ENCODE data around the gene FLT4. TPM values are rescaled to one million over a fixed set of nuclear protein-coding genes. Genes with fewer than 3 reads are reported as not detected.

FLT4 gene
- total RNA-seq, 1 donor from 2014 or later: 203 TPM

DNA sequence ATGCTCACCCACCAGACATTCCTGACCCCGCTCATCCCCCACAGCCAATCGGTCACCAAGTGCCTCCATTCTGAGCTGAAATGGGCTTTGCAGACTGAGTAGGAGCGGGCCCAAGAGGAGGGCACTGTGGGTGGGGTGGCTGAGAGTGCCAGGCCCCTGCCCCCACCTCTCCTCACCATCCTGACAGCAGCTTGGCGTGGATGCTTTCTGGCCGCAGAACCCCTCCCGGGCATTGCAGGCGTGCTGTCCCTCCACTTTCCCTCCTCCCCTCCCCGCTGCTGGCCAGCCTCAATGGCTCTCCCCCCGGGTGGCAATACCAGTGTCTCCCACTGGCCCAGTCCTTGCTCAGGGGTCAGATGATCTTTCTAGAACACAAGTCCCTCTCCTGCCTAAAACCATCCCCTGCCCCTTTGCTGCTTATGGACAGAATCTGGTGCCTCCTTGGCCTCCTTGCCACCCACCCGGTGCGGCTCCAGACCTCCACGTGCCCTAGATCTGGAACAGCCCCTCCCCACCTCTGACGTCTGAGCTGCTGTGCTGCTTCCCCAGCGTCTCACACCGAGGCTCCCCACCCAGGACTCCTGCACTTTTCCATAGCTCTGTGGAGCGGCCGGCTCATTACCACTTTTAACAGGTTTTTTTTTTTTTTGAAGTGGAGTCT is 6.1 kb downstream of the FLT4 start:
- no peak for DNase-seq (ENCODE audit: extremely low read depth, low read depth, low spot score)

DNA sequence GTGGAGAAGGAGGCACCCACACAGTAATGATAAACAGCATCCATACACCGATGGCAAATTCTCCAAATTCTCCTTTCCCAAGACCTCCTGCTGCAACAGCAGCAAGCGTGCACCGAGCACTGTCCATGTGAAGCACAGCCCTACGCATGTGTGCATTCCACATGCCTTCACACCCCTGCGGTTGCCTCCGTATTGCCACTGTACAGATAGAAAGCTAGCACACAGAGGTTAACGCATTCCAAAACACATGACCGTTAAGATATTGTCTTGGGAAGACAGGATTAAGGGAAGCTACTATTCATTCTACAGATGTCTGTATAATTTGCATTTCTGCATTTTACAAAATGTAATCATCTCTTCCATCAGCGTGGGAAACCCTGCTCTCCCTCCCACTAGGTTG is 6.6 kb downstream of the FLT4 start:
- DNase-seq (ENCODE audit: extremely low read depth, low read depth, low spot score): no peak

DNA sequence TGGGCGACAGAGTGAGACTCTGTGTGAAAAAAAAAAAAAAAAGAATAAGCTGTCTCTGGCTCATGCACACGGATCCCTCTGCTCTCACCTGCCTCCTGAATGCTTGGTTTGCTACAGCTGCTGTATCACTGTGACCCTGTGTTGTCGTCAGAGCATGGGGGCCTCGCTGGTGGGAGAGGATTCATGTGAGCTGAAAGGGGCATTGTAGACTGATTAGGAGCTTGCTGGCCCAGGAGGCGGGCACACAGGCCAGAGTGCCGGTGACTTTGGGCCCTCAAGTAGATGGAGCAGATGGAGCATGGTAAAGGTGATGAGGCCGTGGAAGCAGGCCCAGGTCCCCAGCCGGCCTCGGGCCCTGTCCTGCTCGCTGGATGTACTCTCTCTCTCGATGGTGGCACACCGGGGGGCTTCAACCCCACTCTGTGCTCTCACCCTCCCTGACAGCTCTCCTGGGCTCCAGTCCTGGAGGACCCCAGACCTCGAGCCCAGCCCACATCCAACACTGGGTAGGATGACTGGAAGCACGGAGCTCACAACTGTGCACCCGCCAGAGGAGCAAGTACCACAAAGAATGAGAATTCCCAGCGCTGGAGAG is 7.1 kb downstream of the FLT4 start:
- DNase-seq (ENCODE audit: extremely low read depth, low read depth, low spot score): no peak

DNA sequence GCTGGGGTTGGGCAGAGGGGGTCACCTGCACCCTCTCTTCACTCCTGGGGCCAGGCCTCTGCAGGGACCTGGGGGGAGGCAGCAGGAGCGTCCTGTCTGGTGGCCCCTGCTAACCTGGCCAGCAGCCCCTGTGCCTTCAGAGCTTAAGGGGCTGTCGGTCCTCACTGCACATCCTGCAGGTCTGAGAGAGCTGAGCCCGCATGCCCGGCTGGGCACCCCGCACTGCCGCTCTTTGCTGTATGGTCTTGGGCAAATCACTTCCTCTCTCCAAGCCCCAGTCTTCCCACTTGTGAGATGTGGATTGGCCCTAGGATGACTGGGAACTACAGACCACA is 7.9 kb downstream of the FLT4 start:
- DNase-seq (ENCODE audit: extremely low read depth, low read depth, low spot score): no peak

DNA sequence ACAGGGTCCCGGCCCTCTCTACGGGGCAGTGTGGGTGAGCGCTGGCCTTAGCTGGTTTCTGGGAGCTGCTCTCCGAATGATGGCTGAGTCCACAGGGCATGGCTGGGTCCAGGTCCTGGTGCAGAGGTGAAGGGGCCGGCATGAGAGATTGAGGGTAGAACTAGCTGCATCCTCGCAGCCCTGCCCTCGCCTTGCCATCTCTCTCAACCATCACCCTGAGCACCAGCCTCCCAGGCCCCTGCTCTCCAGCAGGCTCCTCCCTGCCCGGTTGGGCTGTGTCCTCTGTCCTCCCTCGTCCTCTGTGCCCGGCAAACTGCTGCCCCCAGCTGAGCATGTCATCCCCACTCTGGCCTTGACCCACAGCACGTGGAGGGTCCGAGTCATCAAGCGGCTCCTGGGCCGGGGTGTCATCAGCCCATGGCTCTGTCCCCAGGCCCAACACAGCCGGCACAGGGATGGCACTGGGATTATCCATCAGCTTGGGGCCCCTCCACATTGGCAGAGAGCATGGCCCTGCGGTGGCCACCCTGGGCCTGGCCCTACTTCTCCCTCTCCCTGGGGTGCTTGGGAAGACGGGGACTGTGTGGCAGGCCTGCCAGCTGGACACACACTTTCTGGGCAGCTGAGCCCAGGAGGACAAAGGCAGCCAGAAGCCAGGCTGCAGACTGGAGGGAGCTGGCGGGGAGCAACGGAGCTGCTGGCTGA is 8.4 kb downstream of the FLT4 start:
- no peak for DNase-seq (ENCODE audit: extremely low read depth, low read depth, low spot score)

DNA sequence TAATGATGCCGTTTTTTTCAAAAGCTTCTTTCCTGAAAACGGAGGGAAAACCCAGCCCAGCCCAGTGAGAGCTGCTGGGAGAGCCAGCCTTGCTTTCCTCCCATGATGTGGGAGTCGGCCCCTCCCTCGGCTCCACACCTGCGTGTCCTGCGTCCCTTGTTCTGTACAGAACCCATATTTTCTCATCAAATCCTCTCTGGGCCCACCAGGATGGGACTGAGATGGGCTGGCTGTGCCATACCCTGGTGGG is 8.9 kb downstream of the FLT4 start:
- no peak for DNase-seq (ENCODE audit: extremely low read depth, low read depth, low spot score)

DNA sequence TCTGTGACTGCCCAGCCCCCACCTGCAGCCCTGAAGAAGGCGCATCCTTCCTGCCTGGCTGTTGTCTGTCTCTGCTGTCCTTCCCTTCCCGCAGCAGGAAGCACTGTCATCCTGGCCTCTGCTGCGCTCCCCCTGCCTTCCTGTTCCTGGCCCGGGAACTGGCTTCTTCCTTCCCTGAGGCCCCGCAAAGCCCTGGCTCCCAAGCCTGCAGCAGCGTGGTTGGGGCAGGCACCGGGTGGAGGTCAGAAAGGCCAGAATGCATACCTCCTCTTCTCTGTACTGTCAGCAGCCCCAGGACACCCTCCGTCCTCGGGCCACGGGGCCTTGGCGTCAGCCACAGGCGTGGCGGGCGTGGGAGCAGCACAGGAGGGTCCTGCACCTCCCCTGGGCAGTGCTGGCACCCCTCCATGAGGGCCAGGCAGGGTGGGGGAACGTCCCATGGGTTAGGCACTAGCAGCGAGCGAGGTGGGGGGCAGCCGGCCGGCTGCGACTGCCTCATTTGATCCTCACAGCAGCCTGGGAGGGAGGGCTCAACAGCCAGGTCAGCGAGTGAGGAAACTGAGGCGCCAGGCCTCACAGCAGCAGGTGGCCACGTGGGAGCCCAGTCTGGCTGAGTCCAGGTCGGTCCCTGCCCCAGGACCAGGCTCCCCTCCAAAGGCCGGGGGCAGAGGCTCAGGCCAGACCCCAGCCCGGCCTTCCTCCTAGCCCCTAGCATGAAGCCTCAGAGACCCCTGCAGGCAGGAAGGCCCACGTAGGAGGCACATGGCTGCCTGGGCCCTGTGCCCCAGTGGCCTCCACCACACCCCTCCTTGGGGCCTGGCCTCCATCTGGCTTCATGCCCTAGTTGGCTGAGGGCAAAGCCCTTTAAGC is 9.4 kb downstream of the FLT4 start:
- no peak for DNase-seq (ENCODE audit: extremely low read depth, low read depth, low spot score)

DNA sequence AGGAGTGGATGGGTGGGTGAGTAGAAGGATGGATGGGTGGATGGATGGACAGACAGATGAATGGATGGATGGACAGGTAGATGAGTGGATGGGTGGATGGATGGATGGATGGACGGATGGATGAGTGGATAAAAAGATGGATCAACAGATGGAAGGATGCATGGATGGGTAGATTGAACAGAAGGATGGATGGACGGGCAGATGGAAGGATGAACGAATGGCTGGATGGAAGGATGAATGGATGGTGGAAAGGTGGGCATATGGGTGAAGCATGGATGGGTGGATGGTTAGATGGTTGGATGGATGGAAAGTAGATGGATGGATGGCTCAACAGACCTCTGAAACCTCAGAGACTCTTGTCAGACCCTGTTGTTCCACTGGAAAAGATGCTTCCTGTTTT is 10.1 kb downstream of the FLT4 start:
- no peak for DNase-seq (ENCODE audit: extremely low read depth, low read depth, low spot score)

DNA sequence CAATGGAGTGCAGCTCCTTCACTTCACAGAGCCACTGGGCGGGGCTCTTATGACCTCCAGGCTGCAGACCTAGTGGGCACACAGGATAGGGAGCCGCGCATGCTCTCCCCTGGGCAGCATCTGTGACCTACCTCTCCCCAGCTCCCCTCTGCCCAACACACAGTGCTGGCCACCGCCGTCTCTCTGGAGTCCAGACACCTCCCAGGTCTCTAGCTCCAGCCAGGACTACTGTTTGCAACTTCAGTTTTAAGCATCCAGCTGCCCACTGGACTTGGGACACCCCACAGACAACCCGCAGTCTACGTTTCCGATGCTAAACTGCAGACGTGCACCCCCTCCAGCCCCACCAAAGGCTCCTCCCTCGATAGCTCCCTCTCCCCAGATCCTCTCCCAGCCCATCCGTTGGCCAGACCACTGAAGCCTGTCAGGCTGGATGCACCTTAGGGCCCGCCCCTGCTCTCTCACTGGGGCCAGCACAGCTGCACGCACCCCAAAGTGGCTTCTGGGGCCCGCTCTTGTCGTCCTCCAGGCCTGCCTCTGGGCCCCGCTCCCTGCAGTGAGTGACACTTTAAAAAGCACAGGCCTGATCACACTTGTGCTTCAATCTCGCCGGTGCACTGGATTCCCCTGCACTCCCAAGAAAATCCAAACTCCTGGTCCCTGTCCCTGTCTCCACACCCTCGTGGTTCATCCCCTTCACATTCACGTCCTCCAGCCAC is 11.3 kb downstream of the FLT4 start:
- no peak for DNase-seq (ENCODE audit: extremely low read depth, low read depth, low spot score)

DNA sequence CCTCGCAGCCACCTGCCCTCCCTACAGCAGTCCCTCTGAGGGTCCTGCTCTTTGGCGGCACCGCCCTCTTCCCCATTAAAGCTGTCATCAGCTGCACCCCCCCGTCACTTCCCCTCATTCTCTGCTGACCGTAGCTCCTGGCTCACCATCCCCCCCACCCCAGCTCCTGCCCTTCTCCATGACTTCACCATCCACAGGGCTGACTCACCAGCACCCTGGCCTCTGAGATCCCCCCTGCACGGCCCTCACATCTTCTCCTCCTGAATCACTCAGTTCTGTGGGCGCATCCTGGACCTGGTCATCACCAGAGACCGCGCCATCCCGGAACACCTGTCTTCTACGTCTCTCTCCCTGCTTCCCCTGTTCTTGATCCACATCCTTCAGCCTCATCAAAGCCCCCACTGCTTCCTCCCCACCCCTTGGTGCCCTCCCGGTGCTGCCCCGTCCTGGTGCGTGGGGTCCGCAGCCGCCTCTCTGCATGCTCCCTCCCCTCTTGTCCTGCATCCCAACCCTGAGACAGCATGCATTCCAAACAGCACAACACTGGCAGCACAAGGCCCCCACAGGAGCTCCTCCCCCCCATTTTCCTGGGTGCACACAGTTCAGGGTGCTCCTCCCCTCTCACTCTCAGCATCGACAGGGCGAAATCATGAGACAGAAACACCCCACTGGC is 12.9 kb downstream of the FLT4 start:
- DNase-seq (ENCODE audit: extremely low read depth, low read depth, low spot score): no peak

DNA sequence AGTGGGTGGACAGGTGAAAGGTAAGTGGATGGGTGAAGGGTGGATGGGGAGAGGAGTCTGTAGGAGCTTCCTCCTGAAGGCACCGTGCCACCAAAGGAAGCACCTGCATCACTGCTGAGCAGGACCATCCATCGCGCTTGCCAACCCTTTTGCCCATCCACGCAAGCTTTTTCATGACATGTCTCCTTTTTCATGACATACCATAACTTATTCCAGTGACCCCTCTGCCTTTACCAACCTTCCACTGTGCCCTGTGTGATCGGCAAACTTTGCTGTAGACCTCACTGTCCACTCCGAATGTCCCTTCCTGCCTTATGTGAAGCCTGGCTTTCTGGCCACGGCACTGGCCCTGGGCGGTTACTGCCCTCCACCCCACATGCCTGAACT is 13.4 kb downstream of the FLT4 start:
- no peak for DNase-seq (ENCODE audit: extremely low read depth, low read depth, low spot score)

DNA sequence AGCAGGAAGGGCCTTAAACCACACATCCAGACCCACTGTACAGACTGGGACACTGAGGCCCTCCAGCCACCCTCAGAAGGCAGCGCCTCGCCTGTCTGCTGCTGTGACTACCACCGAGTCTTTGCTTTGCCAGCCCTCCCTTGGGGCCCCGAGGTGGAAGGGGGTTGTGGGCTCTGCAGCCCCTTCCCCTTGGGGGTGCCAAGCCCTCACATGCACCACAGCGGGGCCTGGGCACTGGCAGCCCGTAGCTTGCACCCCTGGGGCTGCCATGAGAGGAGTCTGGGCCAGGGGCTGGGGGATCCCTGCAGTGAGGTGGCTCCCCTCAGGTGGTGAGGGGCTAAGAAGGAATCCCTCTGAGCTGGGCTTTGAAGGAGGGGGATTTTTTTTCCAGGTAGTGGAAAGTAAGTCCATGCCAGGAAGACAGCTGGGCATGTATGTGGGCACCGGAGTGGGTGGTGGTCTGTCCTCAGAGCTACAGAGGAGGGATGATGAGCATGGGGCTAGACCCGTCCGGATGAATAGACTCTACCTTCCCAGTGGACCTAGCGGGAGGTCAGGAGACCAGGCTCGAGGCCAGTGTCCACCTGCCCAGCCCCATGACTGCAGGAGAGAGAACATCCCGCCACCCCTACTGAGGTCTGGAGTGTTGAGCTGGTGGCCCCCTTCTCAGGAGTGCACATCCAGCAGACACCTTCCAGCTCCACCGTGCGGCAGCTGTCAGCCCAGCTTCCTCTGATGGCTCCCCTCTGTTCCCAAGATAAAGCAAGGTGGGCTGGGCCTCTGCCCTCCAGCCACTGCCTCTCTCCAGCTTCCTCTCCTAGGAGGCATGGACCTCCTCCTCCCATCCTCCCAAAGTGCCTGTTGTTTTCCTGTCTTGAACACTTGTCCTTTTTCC is 15.9 kb downstream of the FLT4 start:
- DNase-seq (ENCODE audit: extremely low read depth, low read depth, low spot score): no peak

DNA sequence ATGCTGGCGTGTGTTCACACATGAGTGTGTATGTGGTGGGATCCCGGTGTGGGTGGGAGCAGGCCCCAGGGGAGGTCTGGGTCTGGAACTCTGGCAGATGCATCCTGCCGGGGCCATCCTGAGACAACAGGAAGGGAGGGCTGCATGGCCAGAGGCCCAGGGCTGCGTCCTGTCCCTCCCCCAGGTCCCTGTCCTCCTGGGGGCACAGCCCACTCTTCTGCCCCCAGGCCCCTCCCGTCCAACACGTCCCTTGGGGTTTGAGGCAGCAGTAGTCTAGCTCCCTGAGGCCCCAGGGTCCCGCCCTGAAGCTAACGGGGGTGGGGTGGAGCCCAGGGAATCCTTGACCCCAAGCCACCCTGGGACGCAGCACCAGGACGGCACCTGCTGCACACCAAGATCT is 16.6 kb downstream of the FLT4 start:
- no peak for DNase-seq (ENCODE audit: extremely low read depth, low read depth, low spot score)

DNA sequence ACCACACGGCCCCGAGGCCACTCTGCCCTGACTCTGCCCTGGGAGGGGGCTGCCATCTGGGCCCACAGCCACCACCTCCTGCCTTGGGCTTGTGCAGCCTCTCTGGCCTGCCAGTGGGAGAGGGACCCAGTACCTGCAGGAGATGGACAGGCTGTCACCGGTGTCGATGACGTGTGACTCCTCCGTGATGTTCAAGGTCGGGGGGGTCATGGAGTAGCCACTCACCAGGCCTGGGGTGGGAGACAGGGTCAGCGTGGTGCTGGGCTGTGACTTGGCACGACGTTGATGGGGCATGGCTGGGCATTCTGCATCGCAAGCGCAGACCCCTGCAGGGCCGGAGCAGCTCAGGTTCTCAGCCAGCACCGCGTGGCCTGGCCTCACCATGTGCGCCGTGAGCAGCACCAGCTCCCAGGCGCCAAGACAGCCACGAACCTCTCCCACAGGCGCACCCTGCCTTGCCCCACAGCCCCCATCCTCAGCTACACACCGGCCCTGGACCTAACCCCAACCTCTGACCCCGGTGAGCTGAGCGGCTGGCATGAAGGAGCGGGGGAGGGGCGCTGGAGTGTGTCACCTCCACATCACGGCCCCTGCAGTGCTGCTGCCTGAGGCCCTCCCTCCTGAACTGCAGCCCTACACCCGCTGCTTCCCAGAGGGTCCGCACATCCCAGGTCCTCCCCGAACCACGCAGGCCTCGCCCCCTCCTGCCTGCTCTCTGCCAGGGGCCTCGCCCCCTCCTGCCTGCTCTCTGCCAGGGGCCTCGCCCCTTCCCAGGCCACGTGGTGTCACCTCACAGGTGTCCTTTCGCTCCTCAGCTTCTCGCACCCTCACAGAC is 17.6 kb downstream of the FLT4 start:
- no peak for DNase-seq (ENCODE audit: extremely low read depth, low read depth, low spot score)

DNA sequence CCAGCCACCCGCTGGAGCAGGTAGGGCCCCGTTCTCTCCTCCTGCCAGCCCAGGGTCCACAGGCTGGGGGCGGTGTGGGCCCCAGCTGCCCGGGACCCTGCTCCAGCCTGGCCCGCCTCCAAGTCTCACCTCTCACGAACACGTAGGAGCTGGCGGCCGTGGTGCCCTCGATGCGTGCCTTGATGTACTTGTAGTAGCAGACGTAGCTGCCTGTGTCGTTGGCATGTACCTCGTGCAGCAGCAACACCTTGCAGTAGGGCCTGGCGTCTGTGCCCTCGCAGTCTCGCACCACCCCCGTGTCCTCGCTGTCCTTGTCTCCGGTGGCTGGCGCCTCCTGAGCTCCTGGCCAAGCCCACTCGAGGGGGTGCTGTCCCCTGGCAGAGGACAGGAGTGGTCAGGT is 19.0 kb downstream of the FLT4 start:
- no peak for DNase-seq (ENCODE audit: extremely low read depth, low read depth, low spot score)

DNA sequence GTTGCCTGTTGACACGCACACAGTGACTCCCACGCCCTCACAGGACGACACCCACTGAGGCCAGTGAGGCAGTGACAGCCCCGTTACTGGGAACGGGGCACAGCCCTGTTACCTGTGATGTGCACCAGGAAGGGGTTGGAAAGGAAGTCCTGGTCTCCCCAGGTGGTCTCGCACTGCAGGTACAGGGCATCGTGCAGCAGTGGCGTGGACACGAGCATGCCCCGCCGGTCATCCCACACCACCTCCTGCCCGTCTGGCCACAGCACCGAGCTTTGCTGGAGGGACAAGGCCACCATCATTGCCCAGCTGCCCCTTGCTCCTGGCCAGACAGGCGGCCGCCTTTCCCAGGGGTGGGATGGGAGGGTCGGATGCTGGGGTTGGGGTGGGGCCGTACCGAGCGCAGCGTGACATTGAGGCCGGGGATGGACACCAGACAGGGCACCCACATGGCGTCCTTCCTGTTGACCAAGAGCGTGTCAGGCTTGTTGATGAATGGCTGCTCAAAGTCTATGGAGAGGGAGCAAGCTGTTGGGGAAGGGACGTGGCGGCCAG is 19.5 kb downstream of the FLT4 start:
- no peak for DNase-seq (ENCODE audit: extremely low read depth, low read depth, low spot score)

DNA sequence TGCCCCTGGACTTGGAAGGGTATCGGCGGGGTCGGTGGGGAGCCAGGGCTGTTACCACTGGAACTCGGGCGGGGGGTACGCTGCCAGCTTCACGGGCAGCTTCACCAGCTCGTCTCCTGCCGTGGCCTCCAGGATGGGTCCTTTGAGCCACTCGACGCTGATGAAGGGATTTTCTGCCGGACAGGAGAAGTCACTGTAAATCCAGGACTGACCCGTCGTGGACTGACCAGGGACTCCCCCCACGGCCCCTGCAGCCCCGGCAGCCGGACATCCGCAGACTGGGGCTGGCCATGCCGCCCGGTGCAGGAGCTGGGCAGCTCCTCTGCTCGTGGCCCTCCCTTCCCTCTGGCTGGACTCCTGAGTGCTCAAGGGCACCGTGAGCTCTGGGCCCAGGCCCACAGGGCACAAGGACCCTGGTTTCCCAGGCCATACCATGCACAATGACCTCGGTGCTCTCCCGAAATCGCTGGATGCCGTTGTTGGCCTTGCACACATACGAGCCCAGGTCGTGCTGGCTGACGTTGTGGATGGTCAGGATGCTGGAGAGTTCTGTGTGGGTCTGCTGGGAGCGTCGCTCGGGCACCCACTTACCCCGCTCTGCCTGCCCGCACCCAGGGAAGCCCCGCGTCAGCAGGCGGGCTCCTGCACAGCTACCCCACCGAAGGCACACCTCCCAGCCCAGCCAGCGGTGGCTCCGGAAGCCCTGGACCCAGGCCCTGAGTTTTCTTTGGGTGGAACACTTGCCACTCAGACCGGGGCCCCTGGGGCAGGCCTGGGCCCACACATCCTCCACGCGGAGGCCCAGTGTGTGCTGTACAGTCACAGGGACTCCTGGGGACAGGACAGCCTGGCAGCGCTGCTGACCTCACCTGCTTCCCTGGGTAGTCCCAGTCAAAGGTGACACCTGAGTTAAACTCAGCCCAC is 20.3 kb downstream of the FLT4 start:
- DNase-seq (ENCODE audit: extremely low read depth, low read depth, low spot score): no peak
